Endothelial cell of umbilical vein (primary cell): ENCODE measurements around the gene FBXO40. TPM values are rescaled to one million over a fixed set of nuclear protein-coding genes. Genes with fewer than 3 reads are reported as not detected.
"Not testable (repeated sequence)": the region's sequence is repeated elsewhere in the genome, so short reads cannot be mapped to it uniquely, and the experiment has no call there.

Experiments used
- BruUV-seq: library from RNA; stranded (reverse); fragments of 400-500 nt; replicated peaks from 2 replicates; lab custom pipeline; 2021; lab: Mats Ljungman, UMichigan
- CTCF ChIA-PET: fragments of 300-600, 350-600 bp; sonication (Branson Sonifier 250); formaldehyde crosslinking; loops from one replicate; lab custom pipeline; 2021; ENCODE audit warnings: antibody characterized with exemption, inconsistent platforms; lab: Charles Lee
- POLR2A ChIA-PET: fragments of 300-600, 350-600 bp; sonication (Branson Sonifier 250); formaldehyde crosslinking; loops from one replicate; lab custom pipeline; 2021; ENCODE audit warnings: antibody characterized with exemption, inconsistent platforms; lab: Charles Lee
- DNase-seq: peaks from one replicate; pipeline ENCODE4 v3.0.0-alpha.2; 2011; ENCODE audit warnings: low read depth, low spot score
- FAIRE-seq: peaks from 2 replicates; lab custom pipeline; 2011; peaks lifted over from hg19 to GRCh38; lab: Jason Lieb, UNC
- H2AFZ ChIP-seq: 2 replicates; pipeline ENCODE4 v1.6.0; 2012; ENCODE audit warnings: low read depth, low read length, control low read depth, inconsistent platforms
- H3K27ac ChIP-seq: 2 replicates; pipeline ENCODE4 v1.5.1; 2011; ENCODE audit warnings: low read depth, mild to moderate bottlenecking, control low read depth, low read length, moderate library complexity; ENCODE audit not compliant: insufficient read depth
- H3K27me3 ChIP-seq, 2 experiments: 2 replicates each; pipeline versions ENCODE4 v1.6.0 to v1.6.1; 2011; ENCODE audit warnings: low read length in 2 of 2, mixed read lengths in 1 of 2; ENCODE audit not compliant: control insufficient read depth in 2 of 2, insufficient read depth in 2 of 2
- H3K36me3 ChIP-seq, 2 experiments: 2 replicates in 1 of 2; 3 replicates in 1 of 2; pipeline ENCODE4 v1.5.1; 2011; ENCODE audit warnings: low read length in 2 of 2, mild to moderate bottlenecking in 1 of 2, moderate library complexity in 1 of 2; ENCODE audit not compliant: control insufficient read depth in 2 of 2, insufficient read depth in 2 of 2; ENCODE audit errors: extremely low read depth in 1 of 2
- H3K4me1 ChIP-seq: 3 replicates; pipeline ENCODE4 v1.5.1; 2011; ENCODE audit warnings: mild to moderate bottlenecking, low read length; ENCODE audit not compliant: control insufficient read depth, insufficient read depth; ENCODE audit errors: extremely low read depth
- H3K4me2 ChIP-seq: 2 replicates; pipeline ENCODE4 v1.6.1; 2011; ENCODE audit warnings: low read length, control low read depth, mixed read lengths; ENCODE audit not compliant: insufficient read depth
- H3K4me3 ChIP-seq, 3 experiments: fragments of 200-600 bp in 1 of 3; sonication (generic), shearing (Covaris generic) in 1 of 3; replicated peaks in 1 of 3; 2 replicates each; pipeline ENCODE4 v1.5.1; 2011 to 2016; ENCODE audit warnings: control low read depth in 3 of 3, low read length in 3 of 3, mild to moderate bottlenecking in 2 of 3, inconsistent platforms in 1 of 3, low read depth in 1 of 3, moderate library complexity in 1 of 3; ENCODE audit not compliant: insufficient read depth in 1 of 3
- H3K79me2 ChIP-seq: 2 replicates; pipeline ENCODE4 v1.6.0; 2012; ENCODE audit warnings: low read length, inconsistent platforms; ENCODE audit not compliant: control insufficient read depth, insufficient read depth
- H3K9ac ChIP-seq: replicated peaks from 2 replicates; pipeline ENCODE3; 2011; ENCODE audit warnings: low read length, control low read depth; ENCODE audit not compliant: insufficient read depth; ENCODE audit errors: extremely low read depth
- H3K9me1 ChIP-seq: replicated peaks from 3 replicates; pipeline ENCODE4 v1.6.0; 2011; ENCODE audit warnings: mild to moderate bottlenecking, low read length; ENCODE audit not compliant: control insufficient read depth, insufficient read depth; ENCODE audit errors: extremely low read depth
- H3K9me3 ChIP-seq: replicated peaks from 2 replicates; pipeline ENCODE4 v1.5.1; 2012; ENCODE audit warnings: low read length, inconsistent platforms; ENCODE audit not compliant: control insufficient read depth, insufficient read depth
- H4K20me1 ChIP-seq: replicated peaks from 2 replicates; pipeline ENCODE3; 2011; ENCODE audit warnings: mild to moderate bottlenecking, low read length; ENCODE audit not compliant: control insufficient read depth, insufficient read depth; ENCODE audit errors: extremely low read depth
- EZH2 ChIP-seq: IDR thresholded peaks from 2 replicates; pipeline ENCODE4 v1.6.1; 2012; ENCODE audit warnings: borderline replicate concordance, low read depth, mild to moderate bottlenecking, moderate library complexity, low read length, inconsistent platforms; ENCODE audit not compliant: severe bottlenecking
- FOS ChIP-seq: IDR thresholded peaks from 2 replicates; pipeline ENCODE4 v1.6.1; 2011; ENCODE audit warnings: mild to moderate bottlenecking, low read length, moderate library complexity, borderline replicate concordance; ENCODE audit not compliant: insufficient read depth
- GATA2 ChIP-seq: IDR thresholded peaks from 2 replicates; pipeline ENCODE4 v1.7.0; 2011; ENCODE audit warnings: low read depth, mild to moderate bottlenecking, moderate library complexity, mixed read lengths, low read length; ENCODE audit not compliant: insufficient read length, insufficient read depth
- JUN ChIP-seq: IDR thresholded peaks from 2 replicates; pipeline ENCODE4 v1.6.1; 2011; ENCODE audit warnings: borderline replicate concordance, low read depth; ENCODE audit not compliant: insufficient read length, insufficient read depth
- MYC ChIP-seq: IDR thresholded peaks from one replicate; pipeline ENCODE4 v1.6.1; 2011; ENCODE audit warnings: mild to moderate bottlenecking, low read depth, low read length
- POLR2A ChIP-seq: IDR thresholded peaks from 2 replicates; pipeline ENCODE4 v1.6.1; 2012; ENCODE audit warnings: low read depth, mild to moderate bottlenecking, control low read depth, low read length
- POLR2AphosphoS5 ChIP-seq: IDR thresholded peaks from 2 replicates; pipeline ENCODE4 v1.6.1; 2012; ENCODE audit warnings: low read depth, mild to moderate bottlenecking, control low read depth, low read length, moderate library complexity; ENCODE audit not compliant: insufficient read depth
- dilution Hi-C: fragments of 300-500 bp; cut with MboI; formaldehyde crosslinking; loops from one replicate; pipeline ENCODE4 v1.15.0; 2019; ENCODE audit warnings: low sequenced_read_pairs; ENCODE audit not compliant: extremely low pct_ligation_motif_present
- intact Hi-C: fragments of 100-400 bp; cut with micrococcal nuclease; formaldehyde crosslinking; loops from one replicate; pipeline ENCODE4 v1.10.0; 2022
- polyA plus RNA-seq, 4 experiments: library from polyadenylated mRNA; depleted of rRNA in 3 of 4; stranded (reverse) in 3 of 4; unstranded in 1 of 4; fragments of >200 nt; gene quantifications; 2 replicates each; pipeline versions ENCODE4 v1.2.1 to v1.2.3, GENCODE V29; 2011 to 2012; ENCODE audit warnings: missing spikeins in 1 of 4
- total RNA-seq: library from RNA; stranded (reverse); gene quantifications from 2 replicates; pipeline ENCODE4 v1.2.3, GENCODE V29; 2021
- TF ChIP-seq, protein P1 (sequence below), 2 donors: IDR thresholded peaks; 1 replicate in 1 of 2; 2 replicates in 1 of 2; pipeline ENCODE4 v1.5.1; 2011; ENCODE audit warnings: low read length in 2 of 2, mild to moderate bottlenecking in 2 of 2, moderate library complexity in 2 of 2, control low read depth in 1 of 2, inconsistent platforms in 1 of 2, low read depth in 1 of 2; ENCODE audit not compliant: insufficient read depth in 1 of 2; ENCODE audit errors: extremely low read depth in 1 of 2
- TF ChIP-seq, protein P2 (sequence below): IDR thresholded peaks from 2 replicates; pipeline ENCODE4 v1.6.1; 2011; ENCODE audit not compliant: insufficient read depth, insufficient read length

The FBXO40 gene
- total and polyA plus RNA-seq, 2 donors (not counting 3 experiments of a cell fraction or from before 2014, with no cell fraction given), result not detected

DNA sequence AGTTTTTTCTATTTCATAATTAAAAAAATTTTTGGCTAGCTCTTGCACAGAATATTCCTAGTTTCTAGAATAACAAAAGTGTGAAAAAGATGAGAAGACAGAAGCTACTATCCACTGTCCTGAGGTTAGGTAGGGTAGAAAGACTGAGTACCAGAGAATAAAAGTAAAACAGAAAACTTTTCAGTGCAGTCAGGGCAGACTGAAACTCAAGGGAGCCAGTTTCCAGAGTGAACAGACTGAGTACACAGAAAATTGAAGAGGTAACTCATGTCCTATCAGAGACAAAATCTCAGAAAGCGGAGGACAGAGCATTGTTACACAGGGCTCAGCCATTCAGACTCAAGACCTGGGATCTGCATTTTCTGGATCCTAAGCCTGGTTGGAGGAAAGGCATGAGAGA is 8.8 kb upstream of the FBXO40 start:
- Histone ChIP-seq H2AFZ (no peak overlapping the region), H3K4me1 (no peaks in the 10 kb centered on the region), H3K4me2 (no peak overlapping the region), H3K9me3 (no peaks in the 10 kb centered on the region), H3K27me3 (peaks cover 2 to 3% of the 10 kb centered on the region in 2 experiments), H4K20me1 (no peaks in the 10 kb centered on the region), H3K4me3 (no peak overlapping the region), H3K9ac (no peak overlapping the region), H3K9me1 (no peaks in the 10 kb centered on the region), H3K27ac (no peak overlapping the region), H3K79me2 (no peaks in the 10 kb centered on the region), H3K36me3 (no peaks in the 10 kb centered on the region)
- no peak for DNase-seq
- BruUV-seq, result no TSS peak
- POLR2A ChIA-PET, result no interaction called here
- FAIRE-seq, result no peak
- dilution Hi-C loops, result no loop called here
- TF ChIP-seq EZH2, result no peak
- TF ChIP-seq JUN, result no peak
- TF ChIP-seq, protein P1, sequence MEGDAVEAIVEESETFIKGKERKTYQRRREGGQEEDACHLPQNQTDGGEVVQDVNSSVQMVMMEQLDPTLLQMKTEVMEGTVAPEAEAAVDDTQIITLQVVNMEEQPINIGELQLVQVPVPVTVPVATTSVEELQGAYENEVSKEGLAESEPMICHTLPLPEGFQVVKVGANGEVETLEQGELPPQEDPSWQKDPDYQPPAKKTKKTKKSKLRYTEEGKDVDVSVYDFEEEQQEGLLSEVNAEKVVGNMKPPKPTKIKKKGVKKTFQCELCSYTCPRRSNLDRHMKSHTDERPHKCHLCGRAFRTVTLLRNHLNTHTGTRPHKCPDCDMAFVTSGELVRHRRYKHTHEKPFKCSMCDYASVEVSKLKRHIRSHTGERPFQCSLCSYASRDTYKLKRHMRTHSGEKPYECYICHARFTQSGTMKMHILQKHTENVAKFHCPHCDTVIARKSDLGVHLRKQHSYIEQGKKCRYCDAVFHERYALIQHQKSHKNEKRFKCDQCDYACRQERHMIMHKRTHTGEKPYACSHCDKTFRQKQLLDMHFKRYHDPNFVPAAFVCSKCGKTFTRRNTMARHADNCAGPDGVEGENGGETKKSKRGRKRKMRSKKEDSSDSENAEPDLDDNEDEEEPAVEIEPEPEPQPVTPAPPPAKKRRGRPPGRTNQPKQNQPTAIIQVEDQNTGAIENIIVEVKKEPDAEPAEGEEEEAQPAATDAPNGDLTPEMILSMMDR (IDR thresholded peaks at IDR 0.05; ENCODE audit: extremely low read depth in 1 of 2, insufficient read depth in 1 of 2, low read depth in 1 of 2, low read length in 2 of 2), result no peak
- no peak for TF ChIP-seq POLR2AphosphoS5
- TF ChIP-seq, protein P2, sequence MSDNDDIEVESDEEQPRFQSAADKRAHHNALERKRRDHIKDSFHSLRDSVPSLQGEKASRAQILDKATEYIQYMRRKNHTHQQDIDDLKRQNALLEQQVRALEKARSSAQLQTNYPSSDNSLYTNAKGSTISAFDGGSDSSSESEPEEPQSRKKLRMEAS, result no peak
- TF ChIP-seq MYC, result no peak
- TF ChIP-seq FOS, result no peak
- TF ChIP-seq POLR2A, result no peak
- no peak for TF ChIP-seq GATA2
- CTCF ChIA-PET, result no interaction called here
- intact Hi-C loops, result no loop called here

DNA sequence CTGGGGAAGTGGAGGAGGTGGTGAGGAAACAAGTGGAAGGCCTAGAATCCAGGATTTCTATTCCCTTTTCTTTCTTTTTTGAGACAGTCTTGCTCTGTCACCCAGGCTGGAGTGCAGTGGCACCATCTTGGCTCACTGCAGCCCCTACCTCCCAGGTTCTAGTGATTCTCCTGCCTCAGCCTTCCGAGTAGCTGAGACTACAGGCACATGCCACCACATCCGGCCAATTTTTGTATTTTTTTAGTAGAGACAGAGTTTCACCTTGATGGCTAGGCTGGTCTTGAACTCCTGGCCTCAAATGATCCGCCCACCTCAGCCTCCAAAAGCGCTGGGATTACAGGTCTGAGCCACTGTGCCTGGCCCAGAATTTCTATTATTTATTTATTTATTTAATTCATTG is 627 bp downstream of the FBXO40 start:
- H3K9me3 ChIP-seq, H3K79me2 ChIP-seq, H3K9ac ChIP-seq, BruUV-seq, H3K36me3 ChIP-seq, H3K9me1 ChIP-seq, H3K4me3 ChIP-seq, H4K20me1 ChIP-seq, CTCF ChIA-PET, H2AFZ ChIP-seq, dilution Hi-C loops, H3K4me1 ChIP-seq, DNase-seq, H3K4me2 ChIP-seq, POLR2A ChIA-PET, H3K27ac ChIP-seq, intact Hi-C loops, FAIRE-seq: not testable (repeated sequence)
- H3K27me3 ChIP-seq, result peaks cover 5 to 11% of the 10 kb centered on the region in 2 experiments
